PC-9 (cell line): ENCODE results near the gene ERN1. TPM values are rescaled to one million over a fixed set of nuclear protein-coding genes. Genes with fewer than 3 reads are reported as not detected.

Experiments
- BruUV-seq: library from RNA; stranded (reverse); fragments of 400-500 nt; replicated peaks from 2 replicates; lab custom pipeline; 2021; lab: Mats Ljungman, UMichigan
- CTCF ChIA-PET: fragments of 300-600 bp; sonication (Branson Sonifier 250); formaldehyde crosslinking; loops from one replicate; lab custom pipeline; 2022; ENCODE audit warnings: antibody characterized with exemption; lab: Charles Lee
- POLR2A ChIA-PET: fragments of 300-600 bp; sonication (Branson Sonifier 250); formaldehyde crosslinking; loops from one replicate; lab custom pipeline; 2022; ENCODE audit warnings: antibody characterized with exemption; ENCODE audit not compliant: unreplicated experiment; lab: Charles Lee
- DNase-seq, 2 experiments: peaks; one replicate each; pipeline versions ENCODE4 v3.0.0 to v3.0.0-alpha.2; 2015 to 2022; ENCODE audit warnings: mixed read lengths in 1 of 2
- H2AFZ ChIP-seq: fragments of 200-600 bp; sonication (generic); 2 replicates; pipeline ENCODE4 v1.8.1; 2017; ENCODE audit warnings: antibody characterized with exemption
- H3F3A ChIP-seq: fragments of 200-600 bp; sonication (generic); 2 replicates; pipeline ENCODE4 v1.8.1; 2017; ENCODE audit warnings: antibody characterized with exemption, mild to moderate bottlenecking, low read depth; ENCODE audit not compliant: insufficient read depth
- H3K27ac ChIP-seq: fragments of 200-600 bp; sonication (generic); 2 replicates; pipeline ENCODE4 v1.6.1; 2016; ENCODE audit warnings: mixed run types
- H3K27me3 ChIP-seq: fragments of 200-600 bp; sonication (generic); 2 replicates; pipeline ENCODE4 v1.6.1; 2016; ENCODE audit warnings: low read depth, mixed run types; ENCODE audit not compliant: insufficient read depth
- H3K36me3 ChIP-seq: fragments of 200-600 bp; sonication (generic); 2 replicates; pipeline ENCODE4 v1.6.1; 2016; ENCODE audit warnings: low read depth, mixed run types
- H3K4me1 ChIP-seq: fragments of 200-600 bp; sonication (generic); replicated peaks from 2 replicates; pipeline ENCODE4 v1.6.1; 2016; ENCODE audit warnings: mixed run types; ENCODE audit not compliant: insufficient read depth
- H3K4me2 ChIP-seq: fragments of 200-600 bp; sonication (generic); 2 replicates; pipeline ENCODE4 v1.6.1; 2017; ENCODE audit warnings: mixed run types
- H3K4me3 ChIP-seq: fragments of 200-600 bp; sonication (generic); 2 replicates; pipeline ENCODE4 v1.6.1; 2016; ENCODE audit warnings: mixed run types
- H3K79me2 ChIP-seq: fragments of 200-600 bp; sonication (generic); 2 replicates; pipeline ENCODE4 v1.6.1; 2017; ENCODE audit warnings: low read depth, mixed run types
- H3K9me2 ChIP-seq: fragments of 200-600 bp; sonication (generic); 2 replicates; pipeline ENCODE4 v1.8.1; 2017; ENCODE audit warnings: mild to moderate bottlenecking; ENCODE audit not compliant: insufficient read depth
- H3K9me3 ChIP-seq: fragments of 200-600 bp; sonication (generic); 2 replicates; pipeline ENCODE4 v1.8.1; 2016; ENCODE audit warnings: low read depth; ENCODE audit not compliant: insufficient read depth
- H4K20me1 ChIP-seq: fragments of 200-600 bp; sonication (generic); 2 replicates; pipeline ENCODE4 v1.8.1; 2017; ENCODE audit not compliant: insufficient read depth
- EZH2 ChIP-seq: fragments of 200-600 bp; sonication (generic); IDR thresholded peaks from 2 replicates; pipeline ENCODE4 v1.8.0; 2017; ENCODE audit warnings: antibody characterized with exemption, low read depth
- intact Hi-C: fragments of 100-400 bp; cut with micrococcal nuclease; formaldehyde crosslinking; loops from one replicate; pipeline ENCODE4 v1.10.0; 2022; ENCODE audit not compliant: unreplicated experiment
- total RNA-seq: library from RNA; stranded (reverse); gene quantifications from 2 replicates; pipeline ENCODE4 v1.2.3, GENCODE V29; 2021
- TF ChIP-seq, protein P1 (sequence below): fragments of 200-600 bp; sonication (generic); conservative IDR thresholded peaks from 2 replicates; pipeline ENCODE4 v1.6.1; 2017; ENCODE audit warnings: mixed run types, antibody characterized with exemption, mild to moderate bottlenecking, moderate library complexity

The ERN1 gene
- total RNA-seq, 1 experiment from 2014 or later: 9.2 TPM

- H3K4me2 ChIP-seq: no peak overlapping the region
- peaks cover 50% of the 10 kb centered on the region for H3K4me1 ChIP-seq
- ChIA-PET POLR2A (no interaction called here), CTCF (no interaction called here)
- H3K27me3 ChIP-seq: no peaks in the 10 kb centered on the region
- H4K20me1 ChIP-seq: no peaks in the 10 kb centered on the region
- H3K36me3 ChIP-seq: 0 out of 2 replicates have a peak, but pooled peaks cover 4% of the 10 kb centered on the region
- H2AFZ ChIP-seq: no peak overlapping the region
- H3K4me3 ChIP-seq: no peak overlapping the region
- H3K27ac ChIP-seq: no peak overlapping the region
- TF ChIP-seq, protein P1, sequence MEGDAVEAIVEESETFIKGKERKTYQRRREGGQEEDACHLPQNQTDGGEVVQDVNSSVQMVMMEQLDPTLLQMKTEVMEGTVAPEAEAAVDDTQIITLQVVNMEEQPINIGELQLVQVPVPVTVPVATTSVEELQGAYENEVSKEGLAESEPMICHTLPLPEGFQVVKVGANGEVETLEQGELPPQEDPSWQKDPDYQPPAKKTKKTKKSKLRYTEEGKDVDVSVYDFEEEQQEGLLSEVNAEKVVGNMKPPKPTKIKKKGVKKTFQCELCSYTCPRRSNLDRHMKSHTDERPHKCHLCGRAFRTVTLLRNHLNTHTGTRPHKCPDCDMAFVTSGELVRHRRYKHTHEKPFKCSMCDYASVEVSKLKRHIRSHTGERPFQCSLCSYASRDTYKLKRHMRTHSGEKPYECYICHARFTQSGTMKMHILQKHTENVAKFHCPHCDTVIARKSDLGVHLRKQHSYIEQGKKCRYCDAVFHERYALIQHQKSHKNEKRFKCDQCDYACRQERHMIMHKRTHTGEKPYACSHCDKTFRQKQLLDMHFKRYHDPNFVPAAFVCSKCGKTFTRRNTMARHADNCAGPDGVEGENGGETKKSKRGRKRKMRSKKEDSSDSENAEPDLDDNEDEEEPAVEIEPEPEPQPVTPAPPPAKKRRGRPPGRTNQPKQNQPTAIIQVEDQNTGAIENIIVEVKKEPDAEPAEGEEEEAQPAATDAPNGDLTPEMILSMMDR: no peak
- no peak for TF ChIP-seq EZH2
- no peaks in the 10 kb centered on the region for H3K9me3 ChIP-seq
- BruUV-seq: no TSS peak
- peaks cover 30% of the 10 kb centered on the region for H3K79me2 ChIP-seq
- intact Hi-C loops: no loop called here
- no peak for DNase-seq
- H3K9me2 ChIP-seq: no peaks in the 10 kb centered on the region
- peaks cover 38% of the 10 kb centered on the region for H3F3A ChIP-seq
Measured at GRCh38 chr17:64091116-64091515, 38.8 kb downstream of the ERN1 start.

GRCh38 chr17:64090144-64090543, 39.8 kb downstream of the ERN1 start:
- BruUV-seq: no TSS peak
- H4K20me1 ChIP-seq: no peaks in the 10 kb centered on the region
- H3K4me2 ChIP-seq: no peak overlapping the region
- peaks cover 39% of the 10 kb centered on the region for H3K79me2 ChIP-seq
- CTCF ChIA-PET: no interaction called here
- no peak overlapping the region for H3K27ac ChIP-seq
- TF ChIP-seq EZH2: no peak
- TF ChIP-seq, protein P1: no peak
- intact Hi-C loops: no loop called here
- H3K9me2 ChIP-seq: no peaks in the 10 kb centered on the region
- H3F3A ChIP-seq: peaks cover 38% of the 10 kb centered on the region
- POLR2A ChIA-PET: no interaction called here
- H3K4me1 ChIP-seq: peaks cover 50% of the 10 kb centered on the region
- no peak for DNase-seq
- H3K4me3 ChIP-seq: no peak overlapping the region
- H3K9me3 ChIP-seq: no peaks in the 10 kb centered on the region
- no peak overlapping the region for H2AFZ ChIP-seq
- no peaks in the 10 kb centered on the region for H3K27me3 ChIP-seq
- H3K36me3 ChIP-seq: no peaks in the 10 kb centered on the region

DNA sequence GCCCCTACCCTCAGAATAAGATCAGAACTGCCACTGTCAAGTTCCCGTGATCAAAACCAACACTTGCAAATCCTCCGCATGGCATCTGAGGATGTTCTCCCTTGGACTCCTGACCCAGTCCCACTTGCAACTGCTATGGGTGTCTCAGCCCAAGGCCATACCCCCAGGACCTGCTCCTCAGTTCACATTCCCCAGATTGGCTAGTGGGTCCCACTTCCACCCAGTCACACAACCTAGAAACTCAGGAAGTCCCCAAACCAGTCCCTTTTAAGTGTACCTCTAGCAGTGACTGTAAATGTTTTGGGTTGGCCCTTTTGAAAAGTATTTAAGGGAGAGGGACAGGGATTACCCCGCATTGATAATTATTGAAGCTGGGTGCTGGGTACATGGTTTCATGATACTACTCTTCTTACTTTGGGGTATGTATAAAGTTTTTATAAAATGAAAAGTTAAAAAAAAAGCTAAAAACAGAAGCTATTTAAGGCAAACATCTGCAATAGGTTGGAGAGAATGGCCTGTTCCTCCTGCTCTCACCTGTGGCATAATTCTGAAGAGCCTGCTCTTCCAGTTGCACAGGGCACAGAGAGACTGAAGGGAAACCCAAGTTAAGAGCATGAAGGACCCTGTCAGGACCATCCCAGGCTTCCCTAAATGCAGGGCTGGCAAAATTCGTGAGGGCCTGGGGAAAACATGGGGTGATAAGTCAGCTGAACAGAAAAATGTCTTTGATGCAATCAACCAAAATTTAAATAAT, 42.5 kb downstream of the ERN1 start:
- Histone ChIP-seq H3K27ac (peak overlapping the region; percentile 99), H3K36me3 (no peaks in the 10 kb centered on the region), H3K4me3 (peak overlapping the region; percentile 31; the same call in 1 of the 2 replicates), H3F3A (peaks cover 55% of the 10 kb centered on the region), H3K27me3 (no peaks in the 10 kb centered on the region), H3K4me1 (peaks cover 71% of the 10 kb centered on the region), H3K9me2 (no peaks in the 10 kb centered on the region), H3K79me2 (peaks cover 47% of the 10 kb centered on the region), H3K4me2 (peak overlapping the region; percentile 77), H3K9me3 (no peaks in the 10 kb centered on the region), H4K20me1 (no peaks in the 10 kb centered on the region), H2AFZ (no peak overlapping the region)
- peak in 1 of 2 experiments; percentile 58 for DNase-seq
- POLR2A ChIA-PET: interaction anchor here (0.6 kb wide), 1 partner anchor 34 kb away, joined by 7 read pairs; no protein-coding TSS in a partner anchor
- BruUV-seq: no TSS peak
- TF ChIP-seq, protein P1: no peak
- no peak for TF ChIP-seq EZH2
- intact Hi-C loops: no loop called here
- CTCF ChIA-PET: interaction anchor here (0.7 kb wide), 1 partner anchor 132 kb away, joined by 3 read pairs; no protein-coding TSS in a partner anchor
